Suprapubic skin (tissue), 4 donors: Measurements from ENCODE around the gene KHDC1. TPM values are rescaled to one million over a fixed set of nuclear protein-coding genes. Genes with fewer than 3 reads are reported as not detected.

Source experiments
- total RNA-seq, 4 donors: library from RNA; depleted of rRNA; stranded (reverse); fragments of >200 nt; gene quantifications; one replicate each; pipeline ENCODE4 v1.1.0, GENCODE V29; 2016

Gene KHDC1
- total RNA-seq, 4 donors from 2014 or later = not detected

Other genes starting within 250 kb of the KHDC1 start
- not detected for gene KHDC1L, start 37.7 kb downstream of the KHDC1 start, total RNA-seq
- gene DPPA5, start 91.1 kb upstream of the KHDC1 start, total RNA-seq = not detected
- not detected for gene KHDC3L, start 99.5 kb upstream of the KHDC1 start, total RNA-seq
- gene OOEP, start 106.7 kb upstream of the KHDC1 start, total RNA-seq = under 1 TPM in 1 of 4 donors, not detected in 3; 0.87 TPM
- gene DDX43, start 131.6 kb upstream of the KHDC1 start, total RNA-seq = 1 to 10 TPM in 1 of 4 donors, under 1 TPM in 3; 0.34 to 3.1 (median 0.60) TPM
- 1 to 10 TPM in 3 of 4 donors, under 1 TPM in 1; 0.79 to 4.3 (median 1.6) TPM for gene CGAS, start 189.1 kb upstream of the KHDC1 start, total RNA-seq
- 10 to 100 TPM; 12.9 to 34.3 (median 23.9) TPM for gene MTO1, start 198.5 kb upstream of the KHDC1 start, total RNA-seq